ENCODE measurements around the gene C1orf159.

DNA sequence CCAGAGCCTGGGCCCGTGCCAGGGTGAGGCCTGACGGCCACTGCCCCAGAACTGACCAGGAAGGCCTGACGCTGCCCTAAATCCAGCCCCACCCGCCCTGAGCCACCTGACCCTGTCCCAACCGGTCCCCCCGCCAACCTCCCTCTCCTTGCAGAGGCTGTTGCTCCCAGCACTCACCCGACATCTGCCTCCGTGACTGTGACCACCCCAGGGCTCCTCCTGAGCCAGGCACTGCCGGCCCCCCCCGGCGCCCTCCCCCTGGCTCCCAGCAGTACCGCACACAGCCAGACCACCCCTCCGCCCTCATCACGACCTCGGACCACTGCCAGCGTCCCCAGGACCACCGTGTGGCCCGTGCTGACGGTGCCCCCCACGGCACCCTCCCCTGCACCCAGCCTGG, 69.6 kb downstream of the C1orf159 start:
- TF ChIP-seq, protein P1, sequence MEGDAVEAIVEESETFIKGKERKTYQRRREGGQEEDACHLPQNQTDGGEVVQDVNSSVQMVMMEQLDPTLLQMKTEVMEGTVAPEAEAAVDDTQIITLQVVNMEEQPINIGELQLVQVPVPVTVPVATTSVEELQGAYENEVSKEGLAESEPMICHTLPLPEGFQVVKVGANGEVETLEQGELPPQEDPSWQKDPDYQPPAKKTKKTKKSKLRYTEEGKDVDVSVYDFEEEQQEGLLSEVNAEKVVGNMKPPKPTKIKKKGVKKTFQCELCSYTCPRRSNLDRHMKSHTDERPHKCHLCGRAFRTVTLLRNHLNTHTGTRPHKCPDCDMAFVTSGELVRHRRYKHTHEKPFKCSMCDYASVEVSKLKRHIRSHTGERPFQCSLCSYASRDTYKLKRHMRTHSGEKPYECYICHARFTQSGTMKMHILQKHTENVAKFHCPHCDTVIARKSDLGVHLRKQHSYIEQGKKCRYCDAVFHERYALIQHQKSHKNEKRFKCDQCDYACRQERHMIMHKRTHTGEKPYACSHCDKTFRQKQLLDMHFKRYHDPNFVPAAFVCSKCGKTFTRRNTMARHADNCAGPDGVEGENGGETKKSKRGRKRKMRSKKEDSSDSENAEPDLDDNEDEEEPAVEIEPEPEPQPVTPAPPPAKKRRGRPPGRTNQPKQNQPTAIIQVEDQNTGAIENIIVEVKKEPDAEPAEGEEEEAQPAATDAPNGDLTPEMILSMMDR (IDR thresholded peaks at IDR 0.05) = no peak
- no peak for TF ChIP-seq POLR2A (IDR thresholded peaks at IDR 0.05)
